ENCODE results near the gene GNB4.

DNA sequence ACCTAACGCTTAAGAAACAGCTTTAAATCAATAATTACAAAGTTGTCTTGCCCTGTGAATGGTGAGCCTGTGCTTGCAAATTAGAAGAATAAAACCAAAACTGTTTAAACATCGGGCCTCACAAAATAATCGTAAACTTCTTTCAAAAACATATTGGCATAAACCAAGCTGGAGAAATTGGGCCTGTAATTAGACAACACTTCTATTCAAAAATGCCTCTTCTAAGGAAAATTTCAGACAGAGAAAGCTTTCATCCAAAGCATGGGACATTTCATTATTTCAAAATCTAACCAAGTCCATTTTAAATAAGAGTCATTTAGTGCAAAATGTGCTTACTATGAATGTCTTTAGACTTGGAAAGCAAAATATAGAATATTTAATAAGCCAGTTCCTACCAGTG, 35.5 kb upstream of the GNB4 start:
- TF ChIP-seq, protein P1, sequence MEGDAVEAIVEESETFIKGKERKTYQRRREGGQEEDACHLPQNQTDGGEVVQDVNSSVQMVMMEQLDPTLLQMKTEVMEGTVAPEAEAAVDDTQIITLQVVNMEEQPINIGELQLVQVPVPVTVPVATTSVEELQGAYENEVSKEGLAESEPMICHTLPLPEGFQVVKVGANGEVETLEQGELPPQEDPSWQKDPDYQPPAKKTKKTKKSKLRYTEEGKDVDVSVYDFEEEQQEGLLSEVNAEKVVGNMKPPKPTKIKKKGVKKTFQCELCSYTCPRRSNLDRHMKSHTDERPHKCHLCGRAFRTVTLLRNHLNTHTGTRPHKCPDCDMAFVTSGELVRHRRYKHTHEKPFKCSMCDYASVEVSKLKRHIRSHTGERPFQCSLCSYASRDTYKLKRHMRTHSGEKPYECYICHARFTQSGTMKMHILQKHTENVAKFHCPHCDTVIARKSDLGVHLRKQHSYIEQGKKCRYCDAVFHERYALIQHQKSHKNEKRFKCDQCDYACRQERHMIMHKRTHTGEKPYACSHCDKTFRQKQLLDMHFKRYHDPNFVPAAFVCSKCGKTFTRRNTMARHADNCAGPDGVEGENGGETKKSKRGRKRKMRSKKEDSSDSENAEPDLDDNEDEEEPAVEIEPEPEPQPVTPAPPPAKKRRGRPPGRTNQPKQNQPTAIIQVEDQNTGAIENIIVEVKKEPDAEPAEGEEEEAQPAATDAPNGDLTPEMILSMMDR (conservative IDR thresholded peaks at IDR 0.05; ENCODE audit: low read depth, low read length) = no peak
- TF ChIP-seq EZH2 (IDR thresholded peaks at IDR 0.05; ENCODE audit: borderline replicate concordance, low read depth, low read length, poor library complexity, severe bottlenecking) = no peak
